Measurements from ENCODE around the gene VPS8.
"Not testable (repeated sequence)": the region's sequence is repeated elsewhere in the genome, so short reads cannot be mapped to it uniquely, and the experiment has no call there.

Gene VPS8

DNA sequence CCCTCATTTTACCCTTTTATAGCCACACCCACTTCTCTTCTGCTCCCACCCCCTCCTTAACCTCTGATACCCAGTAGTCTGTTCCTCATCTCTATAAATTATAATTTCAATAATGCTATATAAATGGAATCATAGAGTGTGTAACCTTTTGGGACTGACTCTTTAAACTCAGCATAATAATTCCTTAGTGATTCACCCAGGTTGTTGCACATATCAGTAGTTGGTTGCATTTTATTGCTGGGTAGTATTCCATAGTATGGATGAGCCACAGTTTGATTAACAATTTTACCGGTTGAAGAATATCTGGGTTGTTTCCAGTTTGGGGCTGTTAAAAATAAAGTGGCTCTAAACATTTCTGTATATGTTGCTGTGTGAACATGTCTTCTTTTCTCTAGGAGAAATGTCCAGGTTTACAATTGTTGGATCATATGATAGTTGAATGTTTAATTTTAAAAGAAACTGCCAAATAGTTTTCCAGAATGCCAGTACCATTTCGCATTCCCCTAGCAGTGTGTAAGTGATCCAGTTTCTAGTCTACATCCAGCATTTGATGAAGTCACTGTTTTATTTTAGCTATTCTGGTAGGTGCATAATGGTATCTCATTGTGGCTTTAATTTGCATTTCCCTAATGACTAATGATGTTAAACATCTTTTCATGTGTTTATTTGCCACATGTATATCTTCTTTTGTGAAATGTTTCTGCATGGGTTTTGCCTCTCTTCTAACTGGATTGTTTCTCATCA lies 68.5 kb downstream of the VPS8 start:
- no peak for DNase-seq

DNA sequence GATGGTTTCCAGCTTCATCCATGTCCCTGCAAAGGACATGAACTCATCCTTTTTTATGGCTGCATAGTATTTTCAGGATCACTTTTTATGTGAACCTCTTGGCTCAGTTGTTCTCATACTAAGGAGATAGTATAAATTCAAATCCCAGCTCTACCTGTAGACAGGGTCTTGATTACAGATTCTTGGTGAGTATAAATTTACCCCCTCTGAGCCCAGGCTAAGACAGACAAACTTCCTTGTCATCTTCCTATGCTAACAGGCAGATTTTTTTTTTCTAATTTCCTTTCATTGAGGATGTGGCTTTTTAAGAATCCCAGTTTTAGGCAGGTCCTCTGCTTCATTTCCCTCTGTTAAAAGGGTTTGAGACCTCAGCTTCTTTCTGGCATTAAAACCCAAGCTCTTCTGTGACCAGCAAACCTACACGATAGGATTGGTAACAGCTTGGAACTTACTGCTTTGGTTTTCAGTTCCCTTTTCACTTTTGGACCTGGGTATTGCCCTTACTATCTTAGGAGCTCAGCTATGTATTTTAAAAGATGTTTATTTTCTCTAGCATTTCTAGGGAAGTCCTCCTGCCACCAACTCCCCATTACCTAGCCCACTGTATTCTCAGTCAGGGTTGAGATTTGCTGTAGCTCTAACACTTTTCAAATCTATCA lies 72.5 kb downstream of the VPS8 start:
- DNase-seq = no peak

- no peak for DNase-seq
Observed at GRCh38 chr3:184885112-184885511, 73.1 kb downstream of the VPS8 start.

GRCh38 chr3:184887574-184887973 lies 75.6 kb downstream of the VPS8 start:
- DNase-seq = no peak

- DNase-seq = no peak
Observed at GRCh38 chr3:184889312-184889904, 77.4 kb downstream of the VPS8 start.

DNA sequence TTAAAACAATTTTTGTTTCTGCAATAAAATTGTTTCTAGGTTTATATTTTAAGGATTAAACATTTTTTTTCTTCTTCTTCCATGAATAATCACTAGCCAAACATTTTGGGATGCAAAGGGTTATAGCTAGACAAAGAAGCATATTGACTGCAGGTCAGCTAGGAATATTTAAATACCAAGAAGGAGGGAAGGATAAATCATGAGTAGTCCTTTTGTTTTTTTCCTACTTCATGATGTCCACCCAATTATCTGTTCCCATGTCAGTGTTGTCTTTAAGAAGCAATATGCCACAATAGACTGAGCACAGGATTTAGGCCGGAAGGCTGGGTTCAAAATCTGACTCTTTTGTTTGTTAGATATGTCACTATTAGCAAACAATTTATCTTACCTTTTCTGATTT lies 82.1 kb downstream of the VPS8 start:
- no peak for DNase-seq

- DNase-seq = no peak
Observed at GRCh38 chr3:184895350-184895749, 83.4 kb downstream of the VPS8 start.

DNA sequence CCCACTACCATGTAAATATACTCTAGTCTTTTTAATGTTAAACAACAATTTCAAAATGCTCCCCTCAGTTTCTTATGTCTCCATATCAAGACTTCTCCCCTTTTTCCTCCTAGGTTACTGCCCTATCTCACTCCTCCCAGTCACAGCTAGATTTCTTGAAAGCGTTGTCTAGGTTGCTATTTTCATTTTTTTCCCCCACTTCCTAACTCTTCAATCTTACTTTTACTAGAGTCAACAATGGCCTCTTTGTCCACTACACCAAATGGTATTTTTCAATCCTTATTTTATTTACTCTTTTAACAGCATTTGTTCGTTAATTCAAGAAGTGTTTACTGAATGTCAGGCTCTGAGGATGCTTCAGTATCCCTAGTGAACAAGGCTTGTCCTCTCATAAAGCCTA lies 84.4 kb downstream of the VPS8 start:
- no peak for DNase-seq

GRCh38 chr3:184899953-184900595 lies 88.1 kb downstream of the VPS8 start:
- no peak for DNase-seq

GRCh38 chr3:184907031-184907430 lies 95.1 kb downstream of the VPS8 start:
- DNase-seq = not testable (repeated sequence)

GRCh38 chr3:184907681-184908649 lies 96.0 kb downstream of the VPS8 start:
- DNase-seq = no peak

DNA sequence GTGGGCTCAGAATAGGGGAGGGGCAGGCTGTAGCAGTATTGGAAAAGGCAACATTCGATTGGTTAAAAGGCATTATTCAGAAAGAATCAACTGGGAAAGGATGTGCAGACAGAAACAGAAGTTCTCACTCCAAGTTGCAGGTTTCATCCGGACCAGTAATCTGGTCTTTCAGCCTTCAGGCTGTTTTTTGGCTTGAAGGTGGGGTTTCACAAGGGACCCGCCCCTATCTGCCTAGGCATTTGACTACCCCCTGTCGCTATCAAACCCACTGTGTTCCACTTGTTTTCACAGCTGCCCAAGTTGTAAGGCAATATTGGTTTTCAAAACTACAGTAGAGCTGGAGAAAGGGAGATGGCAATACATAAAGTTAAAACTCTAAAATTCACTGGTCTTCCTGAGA lies 96.9 kb downstream of the VPS8 start:
- no peak for DNase-seq

DNA sequence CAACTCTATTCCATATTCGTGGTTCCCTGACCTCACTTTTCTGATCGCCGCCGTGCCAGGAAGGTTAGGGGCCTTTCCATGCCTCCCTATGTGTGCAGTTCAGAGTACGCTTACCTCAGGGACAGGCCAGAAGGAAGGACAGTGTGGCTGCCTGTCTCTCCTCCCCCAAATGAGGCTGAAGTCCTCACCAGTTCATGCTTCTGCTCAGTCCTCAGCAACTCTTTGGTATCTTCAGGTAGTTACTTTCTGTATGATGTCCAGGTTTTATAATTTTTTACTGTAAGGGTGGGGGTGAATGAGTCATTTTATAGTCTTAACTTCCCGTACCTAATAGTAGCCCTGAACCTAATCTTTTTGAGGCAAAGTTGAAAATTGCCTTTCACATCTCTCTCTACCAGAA lies 98.7 kb downstream of the VPS8 start:
- DNase-seq = no peak

- DNase-seq = no peak
Observed at GRCh38 chr3:184911570-184911969, 99.6 kb downstream of the VPS8 start.

GRCh38 chr3:184912163-184912562 lies 100.2 kb downstream of the VPS8 start:
- no peak for DNase-seq

GRCh38 chr3:184914628-184915027 lies 102.7 kb downstream of the VPS8 start:
- no peak for DNase-seq

- no peak for DNase-seq
Observed at GRCh38 chr3:184918750-184919149, 106.8 kb downstream of the VPS8 start.

GRCh38 chr3:184919651-184920050 lies 107.7 kb downstream of the VPS8 start:
- no peak for DNase-seq

- DNase-seq = no peak
Observed at GRCh38 chr3:184924547-184924946, 112.6 kb downstream of the VPS8 start.

DNA sequence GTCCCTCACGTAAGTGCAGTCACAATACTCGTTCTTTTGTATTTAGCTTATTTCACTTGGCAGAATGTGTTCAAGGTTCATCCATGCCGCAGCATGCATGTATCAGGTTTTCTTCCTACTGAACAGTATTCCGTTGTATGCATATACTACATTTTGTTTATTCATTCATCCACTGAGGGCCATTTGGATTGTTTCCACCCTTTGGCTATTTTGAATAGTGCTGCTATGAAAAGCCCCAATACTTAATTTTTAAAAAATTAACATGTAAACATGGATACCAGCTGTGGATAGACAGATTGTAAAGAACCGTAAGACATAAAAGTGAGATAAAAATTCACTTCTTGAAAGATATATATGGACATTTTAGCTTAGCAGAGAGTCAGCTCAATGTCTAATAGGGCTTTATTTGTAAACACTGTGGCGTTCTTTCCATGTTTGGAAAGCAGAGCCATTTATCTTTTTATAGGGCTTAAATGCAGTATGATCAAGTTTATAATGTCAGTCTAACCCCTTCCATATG lies 115.9 kb downstream of the VPS8 start:
- DNase-seq = no peak

GRCh38 chr3:184932777-184933176 lies 120.8 kb downstream of the VPS8 start:
- no peak for DNase-seq

DNA sequence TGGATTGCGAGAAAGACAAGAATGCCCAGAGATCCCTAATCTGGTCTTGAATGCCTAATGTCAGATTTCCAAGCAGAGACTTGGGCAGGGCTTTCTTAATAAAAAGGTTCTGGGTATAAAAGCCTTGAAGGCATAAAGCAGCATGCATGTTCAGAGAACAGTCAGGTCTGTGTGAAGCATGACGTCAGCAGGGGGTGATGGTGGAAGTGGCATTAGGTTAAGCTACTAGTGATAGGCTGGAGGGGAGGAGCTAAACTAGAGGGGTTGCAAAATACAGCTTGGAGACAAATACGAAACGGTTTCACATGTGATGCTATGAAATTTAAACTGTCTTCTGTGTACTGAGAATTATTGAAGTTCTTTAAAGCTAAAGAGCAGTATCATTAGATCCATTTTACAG lies 125.6 kb downstream of the VPS8 start:
- no peak for DNase-seq

Measured in NK-92 treated with Interleukin-12 subunit alpha and Interleukin-12 subunit beta, amount 100 ng/mL, for 24 hours (cell line).